Left cardiac atrium (tissue), 4 donors: ENCODE results near the gene NME7. TPM values are rescaled to one million over a fixed set of nuclear protein-coding genes. Genes with fewer than 3 reads are reported as not detected.

Experiments used
- ATAC-seq, 2 donors: fragments of 200-7000 bp; cut with Tn5 transposase; one replicate each; pipeline ENCODE4 v1.9.1; 2020; ENCODE audit warnings: mild to moderate bottlenecking in 2 of 2, moderate library complexity in 2 of 2
- DNase-seq: peaks from one replicate; pipeline ENCODE4 v3.0.0-alpha.2; 2020
- intact Hi-C, 2 donors: fragments of 100-400 bp; cut with DNase I; formaldehyde crosslinking; loops; one replicate each; pipeline versions ENCODE4 v1.14.1 to v1.15.1; 2022 to 2023
- total RNA-seq, 2 donors: library from RNA; stranded (reverse); fragmentation: NEBNext Ultra II Directional; extraction: Animal tissue kit (Norgen Biotek cat#: 25700); gene quantifications; one replicate each; pipeline ENCODE4 v1.2.1, GENCODE V29; 2021
- donor health status: DM: no; HTN: yes; CAD: no.
- donor health status: DM: no; HTN: yes; CAD: no; lungs with severe emphysema.
- donor health status: DM: yes; HTN: yes; CAD: no.
- donor health status: Dilated cardiomyopathy.

Gene NME7
- total RNA-seq, 2 donors from 2014 or later: 7.7 to 10.3 TPM

DNA sequence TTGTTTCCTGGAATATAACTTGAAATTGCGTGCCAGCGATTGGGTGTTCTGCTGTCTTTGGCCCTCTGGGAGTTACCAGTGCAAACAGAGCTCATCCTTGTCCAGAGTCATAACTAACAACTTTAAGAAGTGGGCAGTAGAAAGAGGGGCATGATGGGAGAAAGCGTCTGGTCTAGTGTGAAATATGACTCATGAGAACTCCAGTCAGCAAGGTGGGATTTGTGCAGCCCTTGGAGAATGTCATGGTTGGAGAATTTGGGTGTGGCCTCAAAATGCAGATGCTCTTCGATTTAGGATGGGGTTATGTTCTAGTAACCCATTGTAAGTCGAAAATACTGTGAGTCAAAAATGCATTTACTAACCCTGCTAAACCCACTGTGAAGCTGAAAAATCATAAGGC lies 248.2 kb downstream of the NME7 start:
- intact Hi-C loops: no loop called here
- ATAC-seq: peak in 1 of 2 donors; percentile 53
- no peak for DNase-seq

GRCh38 chr1:169118227-169118626 lies 249.4 kb downstream of the NME7 start:
- DNase-seq (no peak), ATAC-seq (no peak)
- intact Hi-C loops: no loop called here

DNA sequence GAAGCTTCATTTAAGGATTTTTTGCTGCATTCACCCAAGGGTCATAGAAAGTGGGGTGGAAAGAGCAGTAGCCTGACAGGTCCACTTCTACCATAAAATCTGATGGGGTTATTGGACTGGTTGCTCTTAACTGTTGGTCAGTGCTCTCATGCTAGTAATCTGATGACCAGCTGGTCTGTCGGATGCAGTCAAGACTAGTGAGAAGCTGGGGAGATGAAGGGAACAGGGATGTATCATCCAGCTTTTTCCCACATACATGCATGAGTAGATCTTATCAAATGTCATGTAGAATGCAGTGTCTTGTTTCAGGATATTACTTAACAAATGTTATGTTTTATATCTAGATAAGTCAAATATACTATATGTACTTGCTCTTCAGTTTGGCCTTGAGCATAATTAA lies 250.0 kb downstream of the NME7 start:
- intact Hi-C loops: no loop called here
- DNase-seq (no peak), ATAC-seq (no peak)

DNA sequence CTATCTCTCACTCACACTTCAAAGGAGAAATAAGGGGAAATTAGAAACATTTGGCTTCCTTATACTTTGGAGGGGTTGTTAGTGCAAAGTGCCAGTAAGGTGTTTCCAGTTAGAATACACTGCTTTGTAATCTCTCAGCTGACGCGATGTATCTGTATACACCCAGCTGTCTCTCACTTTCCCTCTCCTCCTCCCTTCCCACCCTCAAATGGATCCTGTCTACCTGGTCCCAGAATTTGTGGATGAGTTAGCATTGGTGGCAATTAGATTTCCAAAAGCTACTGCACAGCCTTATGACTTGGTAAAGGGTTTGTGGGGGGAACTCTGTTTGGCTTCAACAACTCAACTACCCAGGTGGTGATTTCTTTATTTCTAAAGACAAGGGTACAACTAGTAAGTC lies 250.6 kb downstream of the NME7 start:
- intact Hi-C loops: no loop called here
- ATAC-seq: no peak
- no peak for DNase-seq

GRCh38 chr1:169115891-169116585 lies 251.6 kb downstream of the NME7 start:
- peak; percentile 47 to 56 for ATAC-seq
- peak; percentile 63 for DNase-seq
- intact Hi-C loops: no loop called here

GRCh38 chr1:169113613-169114119 lies 253.9 kb downstream of the NME7 start:
- peak in 1 of 2 donors; percentile 46 for ATAC-seq

GRCh38 chr1:169112241-169112640 lies 255.4 kb downstream of the NME7 start:
- ATAC-seq (no peak), DNase-seq (no peak)
- intact Hi-C loops: no loop called here

More at GRCh38 chr1:169113613-169114119, 253.9 kb downstream of the NME7 start:
- intact Hi-C loops: no loop called here
- DNase-seq: no peak

GRCh38 chr1:169111472-169111871 lies 256.1 kb downstream of the NME7 start:
- DNase-seq: no peak
- ATAC-seq: no peak
- intact Hi-C loops: no loop called here

GRCh38 chr1:169110689-169111447 lies 256.7 kb downstream of the NME7 start:
- no peak for ATAC-seq
- DNase-seq: no peak
- intact Hi-C loops: no loop called here

- ATAC-seq (no peak), DNase-seq (no peak)
- intact Hi-C loops: no loop called here
Observed at GRCh38 chr1:169110236-169110635, 257.4 kb downstream of the NME7 start.

DNA sequence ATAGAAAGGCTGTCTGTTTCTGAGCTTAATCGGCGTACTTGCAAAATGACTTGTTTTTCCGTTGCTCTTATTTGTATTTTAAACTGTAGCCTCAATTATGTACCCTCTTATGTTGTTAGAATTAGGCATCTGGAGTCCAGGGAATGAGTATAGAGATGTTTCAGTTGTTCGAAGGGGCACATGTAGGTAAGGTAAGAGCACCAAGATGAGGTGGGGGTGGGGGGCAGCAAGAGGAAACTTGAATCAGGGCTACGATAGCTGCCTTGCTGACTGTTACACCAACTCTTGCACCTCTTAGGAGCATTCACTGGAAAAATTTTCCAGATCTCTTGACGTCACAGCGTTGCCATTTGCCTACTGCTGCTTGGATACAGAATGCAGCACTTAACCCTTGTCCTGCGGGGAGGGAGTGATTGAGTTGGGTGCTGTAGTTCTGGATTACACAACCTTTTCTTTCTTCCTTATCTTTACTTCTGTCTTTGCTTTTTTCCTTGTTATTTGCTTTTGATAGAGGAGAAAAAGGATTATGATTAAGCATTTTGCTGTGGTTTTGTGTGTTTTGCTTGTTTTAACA lies 257.9 kb downstream of the NME7 start:
- ATAC-seq (peak in 1 of 2 donors; percentile 41), DNase-seq (peak; percentile 65)
- intact Hi-C loops: loop anchor here in 1 of 2 donors (5.0 to 10.0 kb wide), 4 partner anchors 165 to 495 kb away; partner anchors contain the start of gene DPT

- intact Hi-C loops: loop anchor here in 1 of 2 donors (5.0 to 10.0 kb wide), 4 partner anchors 164 to 494 kb away; partner anchors contain the start of gene DPT
- ATAC-seq (no peak), DNase-seq (no peak)
Observed at GRCh38 chr1:169108863-169109560, 258.6 kb downstream of the NME7 start.

DNA sequence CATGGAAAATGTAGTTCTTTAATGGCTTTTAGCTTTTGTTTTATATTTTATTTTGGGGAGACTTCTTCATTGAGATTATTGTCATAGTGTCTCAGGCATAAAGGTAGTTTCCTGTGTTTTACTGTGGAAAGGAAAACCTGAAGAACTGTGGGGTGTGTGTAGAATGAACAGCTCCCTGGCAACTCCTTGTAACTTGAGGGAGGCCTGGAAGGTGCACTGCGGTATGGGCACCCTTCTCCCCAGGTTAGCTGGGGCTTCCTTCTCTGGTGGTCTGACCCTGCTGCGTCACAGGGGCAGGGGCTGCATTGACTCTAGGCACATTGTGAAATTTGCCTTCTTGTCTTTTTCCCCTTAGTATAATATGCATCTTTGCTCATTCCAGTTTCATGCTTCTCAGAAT lies 259.4 kb downstream of the NME7 start:
- intact Hi-C loops: loop anchor here in 1 of 2 donors (5.0 to 10.0 kb wide), 4 partner anchors 163 to 493 kb away; partner anchors contain the start of gene DPT
- DNase-seq: no peak
- no peak for ATAC-seq

DNA sequence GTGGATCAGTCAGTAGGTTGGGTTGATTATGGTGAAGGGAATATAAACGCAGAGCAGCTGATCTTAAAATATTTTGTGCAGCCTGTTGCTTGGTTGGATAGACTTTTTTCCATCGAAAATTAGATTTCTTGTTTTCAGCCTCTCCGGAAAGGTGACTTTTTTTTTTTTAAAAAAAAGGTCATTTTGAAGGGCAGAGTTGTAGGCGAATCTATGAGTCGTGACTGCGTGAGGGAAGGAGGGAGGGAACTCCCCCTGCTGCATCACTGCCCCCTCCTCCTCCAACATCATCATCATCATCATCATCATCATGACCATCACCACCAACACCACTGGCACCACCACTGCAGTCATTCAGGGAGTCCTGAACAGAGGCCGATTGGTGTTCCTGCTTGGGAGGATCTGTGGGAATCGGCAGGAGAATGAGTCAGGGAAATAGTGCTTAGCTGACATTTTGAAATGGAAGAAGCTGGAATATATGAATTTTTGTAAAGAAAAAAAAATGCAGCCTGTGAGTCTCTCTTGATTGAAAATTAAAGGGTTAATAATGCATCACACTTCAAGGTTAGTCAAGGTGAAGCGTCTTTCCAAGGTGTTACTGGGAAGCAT lies 259.9 kb downstream of the NME7 start:
- peak; percentile 29 for DNase-seq
- peak in 1 of 2 donors; percentile 4 for ATAC-seq
- intact Hi-C loops: loop anchor here in 1 of 2 donors (5.0 to 10.0 kb wide), 4 partner anchors 163 to 493 kb away; partner anchors contain the start of gene DPT

DNA sequence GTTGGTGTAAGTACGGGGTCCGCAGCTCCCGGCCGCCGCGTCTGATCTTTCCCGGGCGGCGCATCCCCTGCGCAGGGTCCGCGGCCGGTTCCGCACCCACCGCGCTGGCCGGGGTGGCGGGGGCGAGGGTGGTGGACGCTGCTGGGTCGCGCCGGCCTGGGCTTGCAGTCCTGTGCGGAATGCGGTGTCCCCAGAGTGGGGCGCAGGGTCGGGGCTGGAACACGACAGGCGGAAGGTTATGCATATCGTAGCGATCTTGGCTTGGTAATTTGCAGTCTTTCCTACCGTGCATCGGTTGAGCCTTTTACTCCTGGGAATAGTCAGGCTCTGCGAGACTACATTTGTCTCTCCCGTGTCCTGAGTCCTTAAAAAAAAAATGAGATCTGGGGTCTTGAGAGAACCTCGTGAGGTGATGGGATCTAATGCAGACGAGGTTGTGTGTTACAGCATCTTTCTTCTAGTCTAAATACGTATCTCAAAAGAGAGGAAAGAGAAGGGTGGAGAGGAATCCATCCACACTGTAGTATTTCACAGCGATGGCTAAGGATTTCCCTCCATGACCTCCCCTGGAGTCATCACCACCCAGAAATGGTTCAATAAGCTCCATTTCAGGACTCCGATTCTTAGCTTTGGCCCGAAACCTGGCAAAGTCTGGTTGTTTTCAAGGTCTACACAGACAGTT lies 260.5 kb downstream of the NME7 start:
- DNase-seq: no peak
- intact Hi-C loops: loop anchor here in 1 of 2 donors (5.0 to 10.0 kb wide), 4 partner anchors 162 to 492 kb away; partner anchors contain the start of gene DPT
- ATAC-seq: peak; percentile 3 to 9

- intact Hi-C loops: loop anchor here in 1 of 2 donors (5.0 to 10.0 kb wide), 4 partner anchors 162 to 492 kb away; partner anchors contain the start of gene DPT
- DNase-seq (peak; percentile 91), ATAC-seq (peak; percentile 88 to 90)
Observed at GRCh38 chr1:169106095-169106920, 261.3 kb downstream of the NME7 start, which contains the start of gene ATP1B1. ATP1B1 (plus strand) TSS chr1:169106690; CDS start chr1:169106830, 140 bp downstream.
